AG09309 (cell line): ENCODE measurements around the gene LSG1.

Experiments used
- DNase-seq: peaks from one replicate; pipeline ENCODE4 v3.0.0-alpha.2; 2010; ENCODE audit warnings: low read depth
- H3K4me3 ChIP-seq: 2 replicates; pipeline ENCODE4 v1.5.1; 2011; ENCODE audit warnings: mild to moderate bottlenecking, low read depth, low read length, moderate library complexity; ENCODE audit not compliant: control insufficient read depth
- TF ChIP-seq, protein P1 (sequence below): IDR thresholded peaks from 2 replicates; pipeline ENCODE4 v1.5.1; 2011; ENCODE audit warnings: mild to moderate bottlenecking, low read depth, low read length, inconsistent platforms; ENCODE audit not compliant: insufficient read depth, control insufficient read depth; ENCODE audit errors: missing control alignments

LSG1 gene

GRCh38 chr3:194596906-194597305 lies 75.1 kb downstream of the LSG1 start:
- DNase-seq = no peak
- TF ChIP-seq, protein P1, sequence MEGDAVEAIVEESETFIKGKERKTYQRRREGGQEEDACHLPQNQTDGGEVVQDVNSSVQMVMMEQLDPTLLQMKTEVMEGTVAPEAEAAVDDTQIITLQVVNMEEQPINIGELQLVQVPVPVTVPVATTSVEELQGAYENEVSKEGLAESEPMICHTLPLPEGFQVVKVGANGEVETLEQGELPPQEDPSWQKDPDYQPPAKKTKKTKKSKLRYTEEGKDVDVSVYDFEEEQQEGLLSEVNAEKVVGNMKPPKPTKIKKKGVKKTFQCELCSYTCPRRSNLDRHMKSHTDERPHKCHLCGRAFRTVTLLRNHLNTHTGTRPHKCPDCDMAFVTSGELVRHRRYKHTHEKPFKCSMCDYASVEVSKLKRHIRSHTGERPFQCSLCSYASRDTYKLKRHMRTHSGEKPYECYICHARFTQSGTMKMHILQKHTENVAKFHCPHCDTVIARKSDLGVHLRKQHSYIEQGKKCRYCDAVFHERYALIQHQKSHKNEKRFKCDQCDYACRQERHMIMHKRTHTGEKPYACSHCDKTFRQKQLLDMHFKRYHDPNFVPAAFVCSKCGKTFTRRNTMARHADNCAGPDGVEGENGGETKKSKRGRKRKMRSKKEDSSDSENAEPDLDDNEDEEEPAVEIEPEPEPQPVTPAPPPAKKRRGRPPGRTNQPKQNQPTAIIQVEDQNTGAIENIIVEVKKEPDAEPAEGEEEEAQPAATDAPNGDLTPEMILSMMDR = no peak
- H3K4me3 ChIP-seq = no peak overlapping the region

GRCh38 chr3:194592798-194593752 lies 78.9 kb downstream of the LSG1 start:
- TF ChIP-seq, protein P1 = peak; percentile 5
- no peak overlapping the region for H3K4me3 ChIP-seq
- DNase-seq = peak; percentile 100
